ENCODE data around the gene RER1. TPM values are rescaled to one million over a fixed set of nuclear protein-coding genes. Genes with fewer than 3 reads are reported as not detected.

The RER1 gene
- total RNA-seq, 1 donor from 2014 or later: 146 TPM

GRCh38 chr1:2353551-2354438, 37.8 kb upstream of the RER1 start:
- intact Hi-C loops (cut with micrococcal nuclease): no loop called here

GRCh38 chr1:2354511-2355372, 36.9 kb upstream of the RER1 start:
- intact Hi-C loops (cut with micrococcal nuclease): no loop called here

- intact Hi-C loops (cut with micrococcal nuclease): no loop called here
Measured at GRCh38 chr1:2355373-2356261, 36.0 kb upstream of the RER1 start.

- intact Hi-C loops (cut with micrococcal nuclease): no loop called here
Measured at GRCh38 chr1:2356401-2356800, 35.2 kb upstream of the RER1 start.

DNA sequence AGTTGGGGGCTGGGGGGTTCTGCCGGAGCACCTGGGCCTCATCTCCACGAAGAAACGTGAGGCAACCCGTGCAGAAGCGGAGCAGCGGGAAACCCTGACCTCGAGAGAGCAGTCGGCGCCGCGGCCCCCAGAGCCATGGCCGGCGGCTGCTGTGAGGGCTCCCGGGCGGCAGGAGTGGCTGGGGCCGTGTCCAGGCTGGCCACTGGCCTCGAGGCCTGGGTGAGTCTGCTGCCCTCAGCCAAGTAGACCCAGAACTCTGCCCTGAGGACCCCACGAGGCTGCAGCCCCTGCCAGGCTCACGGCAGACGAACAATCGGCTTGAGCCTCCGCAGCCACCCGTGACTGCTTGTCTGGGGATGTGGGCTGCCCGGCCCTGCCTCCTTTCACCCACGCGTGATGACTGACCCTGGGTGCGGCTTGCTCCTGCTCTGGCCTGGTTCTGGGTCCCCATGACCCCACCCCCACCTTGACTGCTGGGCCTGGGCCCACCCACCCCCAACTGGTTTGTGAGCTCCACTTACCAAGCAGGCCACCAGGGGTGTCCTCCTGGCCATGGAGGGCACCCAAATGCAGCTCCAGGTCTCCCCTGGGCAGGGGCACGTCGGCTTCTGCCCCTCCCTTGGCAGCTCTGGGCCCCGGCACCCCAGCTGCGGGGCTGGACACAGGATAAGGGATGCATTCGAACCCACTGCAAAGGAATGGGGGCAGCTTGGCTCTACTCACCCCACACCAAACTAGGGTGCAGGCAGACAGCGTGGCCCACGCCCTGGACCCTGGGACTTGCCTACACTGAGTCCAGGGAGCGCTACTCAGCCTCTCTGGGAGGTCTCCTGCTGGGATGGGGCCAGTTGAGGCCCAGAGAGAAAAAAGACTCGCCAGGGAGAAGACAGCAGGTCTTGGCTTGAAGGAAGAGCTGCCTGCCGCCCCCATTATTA, 34.5 kb upstream of the RER1 start:
- intact Hi-C loops (cut with micrococcal nuclease): no loop called here

GRCh38 chr1:2358072-2358471, 33.6 kb upstream of the RER1 start:
- intact Hi-C loops (cut with micrococcal nuclease): no loop called here

- intact Hi-C loops (cut with micrococcal nuclease): no loop called here
Measured at GRCh38 chr1:2358651-2359640, 32.7 kb upstream of the RER1 start.

DNA sequence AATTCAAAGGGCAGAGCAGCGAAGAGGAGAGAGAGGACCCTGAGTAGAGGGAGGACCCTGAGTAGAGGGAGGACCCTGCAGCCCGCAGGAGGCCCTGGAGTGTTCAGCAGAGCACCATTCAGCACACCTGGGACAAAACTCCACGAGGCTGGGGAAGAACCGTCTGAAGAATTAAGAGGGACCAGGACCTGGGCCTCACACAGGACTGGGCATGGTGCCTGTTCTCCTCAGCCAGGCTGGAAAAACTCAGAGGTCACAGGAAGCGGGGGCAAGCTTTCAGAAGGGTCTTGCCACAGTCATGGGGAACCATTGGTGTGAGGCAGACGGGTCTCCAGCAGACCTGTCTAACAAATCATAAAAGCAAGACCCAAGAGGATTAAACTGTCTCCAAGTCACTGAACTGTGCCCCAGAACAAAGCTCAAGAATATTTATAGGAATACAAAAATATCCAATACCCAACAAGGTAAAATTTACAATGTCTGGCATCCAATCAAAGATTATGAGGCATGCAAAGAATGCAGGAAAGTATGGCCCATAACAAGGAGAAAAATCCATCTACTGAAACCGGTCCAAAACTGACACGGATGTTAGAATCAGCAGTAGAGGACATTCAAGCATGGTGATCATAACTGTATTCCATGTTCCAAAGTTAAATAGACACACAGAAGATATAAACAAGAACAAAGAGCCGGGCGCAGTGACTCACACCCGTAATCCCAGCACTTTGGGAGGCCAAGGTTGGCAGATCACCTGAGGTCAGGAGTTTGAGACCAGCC, 30.9 kb upstream of the RER1 start:
- intact Hi-C loops (cut with micrococcal nuclease): no loop called here

- intact Hi-C loops (cut with micrococcal nuclease): no loop called here
Measured at GRCh38 chr1:2363847-2364513, 27.7 kb upstream of the RER1 start.

DNA sequence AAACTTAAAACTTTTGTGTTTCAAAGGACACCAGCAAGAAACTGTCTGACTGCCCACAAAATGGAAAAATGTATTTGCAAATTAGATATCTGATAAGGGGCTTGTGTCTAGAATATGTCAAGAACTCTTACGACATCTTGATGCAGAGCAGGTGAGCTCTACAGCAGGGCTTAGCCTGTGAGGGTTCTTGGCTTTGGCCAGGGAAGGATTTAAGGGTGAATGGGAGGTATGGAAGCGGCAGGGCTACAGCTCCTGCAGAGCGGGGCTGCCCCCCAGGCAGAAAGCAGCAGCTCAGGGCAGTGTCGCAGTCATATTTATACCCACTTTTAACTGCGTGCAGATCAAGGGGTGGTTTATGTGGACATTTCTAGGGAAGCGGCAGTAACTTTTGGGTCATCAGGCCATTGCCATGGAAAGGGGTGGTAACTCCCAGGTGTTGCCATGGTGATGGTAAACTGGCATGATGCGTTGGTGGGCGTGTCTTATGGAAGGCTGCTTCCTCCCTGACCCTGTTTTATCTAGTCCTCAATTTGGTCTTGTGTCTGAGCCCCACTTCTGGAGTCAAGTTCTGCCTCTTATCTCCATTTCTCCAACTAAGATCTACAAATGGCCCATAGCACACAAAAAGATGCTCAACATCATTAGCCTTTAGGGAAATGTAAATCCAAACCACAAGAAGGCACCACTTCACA, 23.4 kb upstream of the RER1 start:
- intact Hi-C loops (cut with micrococcal nuclease): no loop called here

GRCh38 chr1:2372551-2373490, 18.8 kb upstream of the RER1 start:
- intact Hi-C loops (cut with micrococcal nuclease): no loop called here

GRCh38 chr1:2373551-2374251, 17.9 kb upstream of the RER1 start:
- intact Hi-C loops (cut with micrococcal nuclease): no loop called here

DNA sequence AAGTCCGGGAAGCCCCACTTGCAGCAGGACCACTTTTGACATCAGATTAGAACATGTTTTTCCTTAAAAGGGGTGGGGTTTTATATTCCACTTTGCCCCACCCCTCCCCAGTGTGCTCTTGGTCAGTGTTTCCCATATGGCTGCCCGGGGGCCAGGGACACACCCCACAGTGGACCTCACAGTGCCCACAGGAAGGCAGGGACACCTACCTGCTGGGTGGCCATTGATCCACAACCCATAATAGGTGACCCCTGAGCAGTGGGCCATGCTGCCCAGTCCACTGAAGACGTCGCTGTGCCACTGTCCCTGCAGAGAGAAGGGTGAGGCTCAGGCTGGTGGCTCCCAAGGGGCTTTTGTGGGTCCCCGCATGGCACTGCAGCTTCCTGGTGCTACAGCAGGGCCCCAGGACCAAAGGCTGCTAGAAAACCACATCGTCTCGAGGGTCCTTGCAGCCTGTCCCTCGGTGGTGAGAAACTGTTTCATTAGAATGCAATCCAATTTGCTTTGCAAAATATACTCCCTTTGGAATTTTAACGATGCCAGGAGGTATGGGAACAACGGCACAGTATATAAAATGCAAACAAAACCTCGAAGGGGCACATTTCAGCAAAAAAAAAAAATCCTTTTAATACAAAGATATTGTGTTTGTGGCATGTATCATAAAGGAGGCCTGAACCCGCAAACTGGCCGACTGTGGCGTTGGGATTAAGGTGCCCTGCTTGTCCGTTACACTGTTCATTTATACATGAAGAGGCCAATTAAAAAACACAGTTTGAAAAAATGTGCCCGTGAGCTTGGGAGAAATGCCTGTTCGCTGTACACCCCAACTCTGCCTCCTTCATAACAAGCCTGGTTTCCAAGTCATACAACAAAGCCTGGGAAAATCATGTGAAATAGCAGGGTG, 17.1 kb upstream of the RER1 start:
- intact Hi-C loops (cut with micrococcal nuclease): no loop called here

- intact Hi-C loops (cut with micrococcal nuclease): no loop called here
Measured at GRCh38 chr1:2375246-2375922, 16.3 kb upstream of the RER1 start.
